ENCODE results near the gene NPY5R.

DNA sequence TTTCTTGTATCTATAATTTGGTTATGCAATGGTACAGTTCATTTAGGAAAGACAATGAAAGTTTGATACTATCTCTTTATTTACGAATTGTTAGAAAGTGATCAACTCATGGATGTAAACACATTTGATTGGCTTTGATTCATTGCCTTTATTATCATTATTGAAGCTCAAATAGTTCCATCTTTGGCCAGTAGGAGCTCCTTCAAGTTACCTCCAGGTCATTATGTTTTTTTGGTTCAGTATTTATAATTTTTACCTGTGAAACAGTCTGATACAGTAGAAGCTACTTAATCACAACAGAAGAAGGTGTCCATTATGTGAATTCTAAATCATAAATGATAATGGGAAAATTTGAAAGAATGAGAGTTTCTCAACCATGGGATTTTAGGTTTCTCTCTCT, 12.4 kb downstream of the NPY5R start:
- TF ChIP-seq, protein P1, sequence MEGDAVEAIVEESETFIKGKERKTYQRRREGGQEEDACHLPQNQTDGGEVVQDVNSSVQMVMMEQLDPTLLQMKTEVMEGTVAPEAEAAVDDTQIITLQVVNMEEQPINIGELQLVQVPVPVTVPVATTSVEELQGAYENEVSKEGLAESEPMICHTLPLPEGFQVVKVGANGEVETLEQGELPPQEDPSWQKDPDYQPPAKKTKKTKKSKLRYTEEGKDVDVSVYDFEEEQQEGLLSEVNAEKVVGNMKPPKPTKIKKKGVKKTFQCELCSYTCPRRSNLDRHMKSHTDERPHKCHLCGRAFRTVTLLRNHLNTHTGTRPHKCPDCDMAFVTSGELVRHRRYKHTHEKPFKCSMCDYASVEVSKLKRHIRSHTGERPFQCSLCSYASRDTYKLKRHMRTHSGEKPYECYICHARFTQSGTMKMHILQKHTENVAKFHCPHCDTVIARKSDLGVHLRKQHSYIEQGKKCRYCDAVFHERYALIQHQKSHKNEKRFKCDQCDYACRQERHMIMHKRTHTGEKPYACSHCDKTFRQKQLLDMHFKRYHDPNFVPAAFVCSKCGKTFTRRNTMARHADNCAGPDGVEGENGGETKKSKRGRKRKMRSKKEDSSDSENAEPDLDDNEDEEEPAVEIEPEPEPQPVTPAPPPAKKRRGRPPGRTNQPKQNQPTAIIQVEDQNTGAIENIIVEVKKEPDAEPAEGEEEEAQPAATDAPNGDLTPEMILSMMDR (IDR thresholded peaks at IDR 0.05; ENCODE audit: low read depth, low read length, poor library complexity, severe bottlenecking), result no peak
- no peak for TF ChIP-seq EZH2phosphoT487 (IDR thresholded peaks at IDR 0.05; ENCODE audit: borderline replicate concordance, low read length)
